ENCODE measurements around the gene ZC3HAV1.

The ZC3HAV1 gene

DNA sequence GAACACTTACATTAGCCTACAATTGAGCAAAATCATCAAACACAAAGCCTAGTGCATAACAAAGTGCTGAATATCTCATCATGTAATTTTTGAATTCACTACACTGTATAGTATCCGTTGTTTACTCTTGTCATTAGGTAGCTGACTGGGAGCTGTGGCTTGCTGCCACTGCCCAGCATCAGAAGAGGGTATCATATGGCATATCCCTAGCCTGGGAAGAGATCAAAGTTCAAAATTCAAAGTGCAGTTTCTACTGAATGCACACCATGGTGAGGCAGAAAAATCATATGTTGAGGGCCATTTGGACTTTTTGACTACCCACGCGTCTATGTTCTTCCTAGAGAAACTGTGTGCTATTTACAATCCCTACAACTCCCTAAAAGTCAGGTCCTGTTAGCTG lies 7.5 kb upstream of the ZC3HAV1 start:
- Histone ChIP-seq H3K9ac (ENCODE audit: insufficient read length) (no peak overlapping the region), H3K9me3 (ENCODE audit: low read depth, low read length) (no peaks in the 10 kb centered on the region), H3K36me3 (ENCODE audit: insufficient read depth, low read length) (no peaks in the 10 kb centered on the region), H3K27ac (no peak overlapping the region), H3K4me3 (no peak overlapping the region)
- no peak for TF ChIP-seq FOXP2 (optimal IDR thresholded peaks at IDR 0.05; ENCODE audit: control extremely low read depth, extremely low read length, insufficient read depth)
- DNase-seq (ENCODE audit: low read depth, low spot score), result no peak

DNA sequence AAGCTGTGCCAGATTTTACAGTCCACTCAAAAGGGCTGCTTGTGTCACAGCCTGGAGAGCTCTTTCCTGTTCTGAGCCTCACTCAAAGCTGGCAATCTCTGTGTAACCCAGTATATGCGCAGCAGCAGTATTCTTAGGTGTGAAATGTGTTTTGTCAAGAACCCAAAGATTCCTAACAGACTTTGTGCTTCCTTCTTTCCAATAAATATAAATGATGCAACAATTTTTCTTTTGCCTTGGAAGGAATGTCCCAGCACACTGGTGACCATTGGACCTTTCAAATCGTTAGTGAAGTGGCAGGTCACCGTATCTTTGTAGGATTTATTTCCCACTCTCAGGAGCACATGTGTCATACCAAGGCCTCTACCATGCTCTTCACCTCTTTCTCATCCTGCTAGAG lies 5.6 kb upstream of the ZC3HAV1 start:
- no peaks in the 10 kb centered on the region for H3K9me3 ChIP-seq (ENCODE audit: low read depth, low read length)
- DNase-seq (ENCODE audit: low read depth, low spot score), result no peak
- TF ChIP-seq POLR2AphosphoS5 (IDR thresholded peaks at IDR 0.05; ENCODE audit: borderline replicate concordance, low read depth, low read length) (no peak), EZH2 (IDR thresholded peaks at IDR 0.05) (no peak), FOXP2 (optimal IDR thresholded peaks at IDR 0.05; ENCODE audit: control extremely low read depth, extremely low read length, insufficient read depth) (no peak)
- H3K9ac ChIP-seq (ENCODE audit: insufficient read length), result no peak overlapping the region
- no peak overlapping the region for H3K4me3 ChIP-seq
- no peak overlapping the region for H3K27ac ChIP-seq
- H3K36me3 ChIP-seq (ENCODE audit: insufficient read depth, low read length), result no peaks in the 10 kb centered on the region

- Histone ChIP-seq H3K9me3 (ENCODE audit: low read depth, low read length) (no peaks in the 10 kb centered on the region), H3K36me3 (ENCODE audit: insufficient read depth, low read length) (no peaks in the 10 kb centered on the region), H3K4me3 (no peak overlapping the region), H3K27ac (no peak overlapping the region), H3K9ac (ENCODE audit: insufficient read length) (no peak overlapping the region)
- no peak for TF ChIP-seq EZH2 (IDR thresholded peaks at IDR 0.05)
- TF ChIP-seq POLR2AphosphoS5 (IDR thresholded peaks at IDR 0.05; ENCODE audit: borderline replicate concordance, low read depth, low read length), result no peak
- TF ChIP-seq FOXP2 (optimal IDR thresholded peaks at IDR 0.05; ENCODE audit: control extremely low read depth, extremely low read length, insufficient read depth), result no peak
- no peak for DNase-seq (ENCODE audit: low read depth, low spot score)
Observed at GRCh38 chr7:139114585-139114984, 5.1 kb upstream of the ZC3HAV1 start.

DNA sequence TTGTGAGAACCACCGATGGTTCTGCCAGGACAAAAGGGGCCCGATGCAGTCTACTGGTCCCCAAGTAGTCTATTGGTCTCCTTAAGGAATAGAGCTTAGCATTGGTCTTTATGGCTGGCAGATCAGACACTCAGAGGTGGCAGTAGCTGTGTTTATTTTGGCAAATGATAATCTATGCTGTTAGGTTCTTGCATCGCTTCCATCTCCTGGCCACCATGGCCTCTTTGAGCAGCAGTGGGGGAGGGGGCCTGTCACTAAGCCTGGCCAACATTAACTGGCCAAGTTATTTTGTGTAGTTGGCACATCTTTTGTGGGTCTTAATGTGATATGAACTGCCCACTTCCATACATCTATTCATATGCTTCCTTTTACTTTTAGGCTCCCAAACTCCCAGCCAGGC lies 4.5 kb upstream of the ZC3HAV1 start:
- DNase-seq (ENCODE audit: low read depth, low spot score), result no peak
- no peak overlapping the region for H3K27ac ChIP-seq
- TF ChIP-seq POLR2AphosphoS5 (IDR thresholded peaks at IDR 0.05; ENCODE audit: borderline replicate concordance, low read depth, low read length), result no peak
- no peak for TF ChIP-seq EZH2 (IDR thresholded peaks at IDR 0.05)
- TF ChIP-seq FOXP2 (optimal IDR thresholded peaks at IDR 0.05; ENCODE audit: control extremely low read depth, extremely low read length, insufficient read depth), result no peak

DNA sequence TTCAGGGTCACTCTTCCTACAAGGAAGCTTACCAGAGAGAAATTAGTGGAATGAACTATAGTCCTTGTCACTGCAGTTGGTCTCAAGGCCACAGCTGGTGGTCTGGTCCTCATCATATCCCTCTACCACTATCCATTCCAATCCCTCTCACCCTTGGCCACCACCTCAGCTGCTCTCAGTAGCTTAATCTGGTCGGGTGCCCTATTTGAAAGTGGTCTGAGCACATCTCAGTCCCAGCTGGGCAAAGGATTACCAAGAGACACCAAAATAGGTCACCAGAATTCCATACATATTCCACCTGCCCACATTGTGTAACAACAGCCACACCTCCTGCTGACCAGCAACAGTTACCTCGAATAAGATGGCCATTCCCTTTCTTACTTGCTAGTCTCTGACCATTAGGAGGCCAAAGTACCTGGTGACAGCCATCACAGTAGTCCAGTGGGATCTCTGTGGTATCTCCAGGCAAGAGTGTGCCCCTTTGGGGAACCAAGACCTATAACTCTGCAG lies 3.3 kb upstream of the ZC3HAV1 start:
- Histone ChIP-seq H3K36me3 (ENCODE audit: insufficient read depth, low read length) (no peaks in the 10 kb centered on the region), H3K9ac (ENCODE audit: insufficient read length) (no peak overlapping the region), H3K27ac (no peak overlapping the region), H3K9me3 (ENCODE audit: low read depth, low read length) (no peaks in the 10 kb centered on the region), H3K4me3 (no peak overlapping the region)
- no peak for TF ChIP-seq EZH2 (IDR thresholded peaks at IDR 0.05)
- TF ChIP-seq POLR2AphosphoS5 (IDR thresholded peaks at IDR 0.05; ENCODE audit: borderline replicate concordance, low read depth, low read length), result no peak
- no peak for TF ChIP-seq FOXP2 (optimal IDR thresholded peaks at IDR 0.05; ENCODE audit: control extremely low read depth, extremely low read length, insufficient read depth)
- DNase-seq (ENCODE audit: low read depth, low spot score), result no peak

More for the DNA sequence above, 4.5 kb upstream of the ZC3HAV1 start:
- Histone ChIP-seq H3K4me3 (no peak overlapping the region), H3K36me3 (ENCODE audit: insufficient read depth, low read length) (no peaks in the 10 kb centered on the region), H3K9me3 (ENCODE audit: low read depth, low read length) (no peaks in the 10 kb centered on the region), H3K9ac (ENCODE audit: insufficient read length) (no peak overlapping the region)

DNA sequence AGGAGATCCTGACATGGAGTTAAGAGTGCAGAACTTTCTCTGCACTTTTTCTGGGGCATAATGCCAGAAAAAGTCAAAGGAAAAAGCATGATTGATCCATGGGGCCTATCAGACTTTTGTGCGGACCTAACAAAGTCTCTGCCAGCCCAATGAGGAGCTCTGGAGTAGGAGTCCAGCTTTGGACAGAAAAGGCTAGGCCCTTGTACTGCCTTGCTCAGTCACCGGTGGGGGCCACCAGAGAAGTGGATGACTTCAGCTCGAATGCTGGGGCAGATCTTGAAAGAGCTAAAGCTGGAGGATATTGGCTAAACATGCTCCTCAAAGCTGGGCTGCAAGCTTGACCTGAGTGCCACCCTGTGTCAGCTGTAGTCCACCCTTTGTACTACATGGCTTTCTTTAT lies 2.8 kb upstream of the ZC3HAV1 start:
- no peak for DNase-seq (ENCODE audit: low read depth, low spot score)
- no peak for TF ChIP-seq FOXP2 (optimal IDR thresholded peaks at IDR 0.05; ENCODE audit: control extremely low read depth, extremely low read length, insufficient read depth)
- no peak for TF ChIP-seq EZH2 (IDR thresholded peaks at IDR 0.05)
- TF ChIP-seq POLR2AphosphoS5 (IDR thresholded peaks at IDR 0.05; ENCODE audit: borderline replicate concordance, low read depth, low read length), result no peak

DNA sequence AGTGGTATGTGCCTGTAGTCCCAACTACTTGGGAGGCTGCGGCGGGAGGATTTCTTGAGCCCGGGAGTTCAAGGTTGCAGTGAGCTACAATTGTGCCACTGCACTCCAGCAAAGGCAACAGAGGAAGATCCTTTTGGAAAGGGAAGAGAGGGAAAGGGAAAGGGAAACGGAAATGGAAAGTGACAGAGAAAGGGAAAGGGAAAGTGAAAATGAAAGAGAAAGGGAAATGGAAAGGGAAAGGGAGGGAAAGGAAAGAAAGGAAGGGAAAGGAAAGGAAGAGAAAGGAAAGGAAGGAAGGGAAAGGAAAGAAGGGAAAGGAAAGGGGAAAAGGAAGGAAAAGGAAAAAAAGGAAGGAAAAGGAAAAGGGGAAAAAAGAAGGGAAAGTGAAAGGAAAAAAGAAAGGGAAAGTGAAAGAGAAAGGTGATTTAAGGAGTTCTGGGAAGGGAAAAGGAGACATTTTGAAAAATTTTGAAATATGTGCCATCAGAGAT lies 2.3 kb upstream of the ZC3HAV1 start:
- no peak overlapping the region for H3K4me3 ChIP-seq
- H3K9me3 ChIP-seq (ENCODE audit: low read depth, low read length), result no peaks in the 10 kb centered on the region
- H3K9ac ChIP-seq (ENCODE audit: insufficient read length), result no peak overlapping the region
- H3K27ac ChIP-seq, result no peak overlapping the region
- H3K36me3 ChIP-seq (ENCODE audit: insufficient read depth, low read length), result no peaks in the 10 kb centered on the region
- TF ChIP-seq FOXP2 (optimal IDR thresholded peaks at IDR 0.05; ENCODE audit: control extremely low read depth, extremely low read length, insufficient read depth) (no peak), POLR2AphosphoS5 (IDR thresholded peaks at IDR 0.05; ENCODE audit: borderline replicate concordance, low read depth, low read length) (no peak), EZH2 (IDR thresholded peaks at IDR 0.05) (no peak)
- no peak for DNase-seq (ENCODE audit: low read depth, low spot score)

More for the DNA sequence above, 2.8 kb upstream of the ZC3HAV1 start:
- Histone ChIP-seq H3K27ac (no peak overlapping the region), H3K36me3 (ENCODE audit: insufficient read depth, low read length) (no peaks in the 10 kb centered on the region), H3K9ac (ENCODE audit: insufficient read length) (no peak overlapping the region), H3K4me3 (no peak overlapping the region), H3K9me3 (ENCODE audit: low read depth, low read length) (no peaks in the 10 kb centered on the region)

DNA sequence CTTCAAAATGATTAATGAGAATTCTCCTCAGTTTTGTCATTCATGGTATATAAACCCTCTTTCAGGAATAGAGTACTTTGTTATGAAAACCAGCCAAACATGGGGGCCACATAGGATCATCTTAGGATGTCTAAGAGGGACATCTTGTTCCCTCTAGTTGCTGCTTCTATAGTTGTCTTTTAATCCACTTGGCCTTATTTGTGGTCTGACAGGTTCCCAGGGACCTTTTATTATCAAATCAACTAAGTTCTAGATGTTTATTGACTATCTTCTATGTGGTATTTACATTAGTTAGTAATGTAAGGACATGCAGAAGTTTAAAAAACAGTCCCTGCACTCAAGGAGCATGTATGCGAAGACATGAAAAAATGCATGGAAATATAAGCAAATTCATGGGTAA lies 1.6 kb upstream of the ZC3HAV1 start:
- H3K27ac ChIP-seq, result no peak overlapping the region
- TF ChIP-seq FOXP2 (optimal IDR thresholded peaks at IDR 0.05; ENCODE audit: control extremely low read depth, extremely low read length, insufficient read depth), result no peak
- TF ChIP-seq EZH2 (IDR thresholded peaks at IDR 0.05), result no peak
- TF ChIP-seq POLR2AphosphoS5 (IDR thresholded peaks at IDR 0.05; ENCODE audit: borderline replicate concordance, low read depth, low read length), result no peak
- H3K9ac ChIP-seq (ENCODE audit: insufficient read length), result no peak overlapping the region
- DNase-seq (ENCODE audit: low read depth, low spot score), result no peak
- H3K4me3 ChIP-seq, result no peak overlapping the region
- no peaks in the 10 kb centered on the region for H3K36me3 ChIP-seq (ENCODE audit: insufficient read depth, low read length)
- no peaks in the 10 kb centered on the region for H3K9me3 ChIP-seq (ENCODE audit: low read depth, low read length)

DNA sequence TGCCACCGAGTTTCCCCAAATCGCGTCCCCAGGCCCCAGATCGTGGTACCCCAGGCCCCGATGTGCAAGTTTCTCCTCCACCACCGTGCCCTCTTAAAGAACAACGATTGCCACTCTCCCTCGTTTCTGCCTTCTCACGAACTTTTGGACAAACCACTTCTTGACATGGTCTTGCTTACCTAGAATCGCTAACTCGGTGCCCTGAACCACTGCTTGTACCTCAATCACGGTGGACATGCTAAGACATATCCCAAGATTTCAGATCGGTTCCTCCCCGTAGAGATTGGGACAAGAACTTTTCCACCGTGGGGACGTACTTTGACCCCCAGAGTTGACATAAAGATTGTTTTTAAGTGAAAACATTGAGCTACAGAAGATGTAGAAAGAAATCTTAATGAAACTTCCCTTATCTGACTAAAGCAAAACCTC lies 477 bp upstream of the ZC3HAV1 start:
- no peaks in the 10 kb centered on the region for H3K9me3 ChIP-seq (ENCODE audit: low read depth, low read length)
- no peak for DNase-seq (ENCODE audit: low read depth, low spot score)
- no peak overlapping the region for H3K9ac ChIP-seq (ENCODE audit: insufficient read length)
- peak overlapping the region; percentile 85 for H3K4me3 ChIP-seq
- H3K36me3 ChIP-seq (ENCODE audit: insufficient read depth, low read length), result no peaks in the 10 kb centered on the region
- no peak overlapping the region for H3K27ac ChIP-seq
- TF ChIP-seq FOXP2 (optimal IDR thresholded peaks at IDR 0.05; ENCODE audit: control extremely low read depth, extremely low read length, insufficient read depth) (no peak), POLR2AphosphoS5 (IDR thresholded peaks at IDR 0.05; ENCODE audit: borderline replicate concordance, low read depth, low read length) (no peak), EZH2 (IDR thresholded peaks at IDR 0.05) (no peak)
